IMR-90 (cell line): ENCODE measurements around the gene ZBTB40. TPM values are rescaled to one million over a fixed set of nuclear protein-coding genes. Genes with fewer than 3 reads are reported as not detected.

Experiments
- ATAC-seq: fragments of 200-7000 bp; cut with Tn5 transposase; 2 replicates; pipeline ENCODE4 v1.9.1; 2020; ENCODE audit warnings: low read depth, mild to moderate bottlenecking, moderate library complexity
- BruUV-seq: library from RNA; stranded (reverse); fragments of 400-500 nt; replicated peaks from 2 replicates; lab custom pipeline; 2021; lab: Mats Ljungman, UMichigan
- CTCF ChIA-PET: fragments of 300-600 bp; formaldehyde crosslinking; extraction: SDS; loops from one replicate; lab custom pipeline; 2021; ENCODE audit warnings: antibody characterized with exemption; lab: Yijun Ruan, JAX
- POLR2A ChIA-PET: fragments of 300-600 bp; sonication (Branson Sonifier 250); formaldehyde crosslinking; loops from one replicate; lab custom pipeline; 2022; ENCODE audit warnings: antibody characterized with exemption; ENCODE audit not compliant: unreplicated experiment; lab: Charles Lee
- DNase-seq: peaks from one replicate; pipeline ENCODE4 v3.0.0; 2013
- H2AFZ ChIP-seq: replicated peaks from 2 replicates; pipeline ENCODE3; 2013; ENCODE audit warnings: low read length, mild to moderate bottlenecking; ENCODE audit not compliant: poor library complexity
- H2AK5ac ChIP-seq: 2 replicates; pipeline ENCODE4 v1.6.1; 2013; ENCODE audit warnings: low read depth, low read length, inconsistent platforms
- H2AK9ac ChIP-seq: replicated peaks from 2 replicates; pipeline ENCODE3; 2013; ENCODE audit warnings: mild to moderate bottlenecking, low read depth, low read length, moderate library complexity; ENCODE audit not compliant: poor library complexity
- H2BK120ac ChIP-seq: 2 replicates; pipeline ENCODE4 v1.6.1; 2013; ENCODE audit warnings: low read depth, low read length, inconsistent platforms
- H2BK15ac ChIP-seq: 3 replicates; pipeline ENCODE4 v1.6.1; 2013; ENCODE audit warnings: low read depth, low read length, inconsistent platforms
- H2BK20ac ChIP-seq: 2 replicates; pipeline ENCODE4 v1.6.1; 2013; ENCODE audit warnings: low read depth, mild to moderate bottlenecking, inconsistent platforms, low read length, moderate library complexity
- H2BK5ac ChIP-seq: 2 replicates; pipeline ENCODE4 v1.6.1; 2013; ENCODE audit warnings: mild to moderate bottlenecking, low read depth, low read length, inconsistent platforms; ENCODE audit not compliant: poor library complexity, severe bottlenecking
- H3K14ac ChIP-seq: replicated peaks from 2 replicates; pipeline ENCODE4 v1.6.1; 2013; ENCODE audit warnings: low read depth, low read length, inconsistent platforms
- H3K18ac ChIP-seq: 2 replicates; pipeline ENCODE4 v1.6.1; 2013; ENCODE audit warnings: low read depth, low read length, control low read depth
- H3K23ac ChIP-seq: 2 replicates; pipeline ENCODE4 v1.6.1; 2013; ENCODE audit warnings: low read depth, low read length, inconsistent platforms
- H3K27ac ChIP-seq: 2 replicates; pipeline ENCODE4 v1.5.1; 2013; ENCODE audit warnings: mild to moderate bottlenecking, control low read depth, low read length; ENCODE audit not compliant: insufficient read depth
- H3K27me3 ChIP-seq: 2 replicates; pipeline ENCODE4 v1.6.1; 2013; ENCODE audit warnings: low read length; ENCODE audit not compliant: control insufficient read depth, insufficient read depth
- H3K36me3 ChIP-seq: 2 replicates; pipeline ENCODE4 v1.6.1; 2013; ENCODE audit warnings: low read length, mixed read lengths; ENCODE audit not compliant: control insufficient read depth, insufficient read depth
- H3K4ac ChIP-seq: 2 replicates; pipeline ENCODE4 v1.6.1; 2013; ENCODE audit warnings: low read depth, low read length, inconsistent platforms
- H3K4me1 ChIP-seq: 2 replicates; pipeline ENCODE4 v1.6.1; 2013; ENCODE audit warnings: low read length, mixed read lengths; ENCODE audit not compliant: control insufficient read depth, insufficient read depth
- H3K4me2 ChIP-seq: 2 replicates; pipeline ENCODE4 v1.6.1; 2013; ENCODE audit warnings: low read depth, mild to moderate bottlenecking, control low read depth, low read length, moderate library complexity
- H3K4me3 ChIP-seq: 2 replicates; pipeline ENCODE4 v1.5.1; 2013; ENCODE audit warnings: low read depth, mild to moderate bottlenecking, control low read depth, low read length, moderate library complexity; ENCODE audit not compliant: insufficient read depth
- H3K56ac ChIP-seq: 2 replicates; pipeline ENCODE4 v1.6.1; 2013; ENCODE audit warnings: low read length, inconsistent platforms; ENCODE audit not compliant: insufficient read depth; ENCODE audit errors: extremely low read depth
- H3K79me1 ChIP-seq, 2 experiments: 2 replicates each; pipeline ENCODE4 v1.6.1; 2013; ENCODE audit warnings: low read length in 2 of 2, inconsistent platforms in 1 of 2, low read depth in 1 of 2
- H3K9ac ChIP-seq: 2 replicates; pipeline ENCODE4 v1.6.1; 2013; ENCODE audit warnings: low read depth, low read length, control low read depth
- H3K9me1 ChIP-seq: 2 replicates; pipeline ENCODE4 v1.6.1; 2013; ENCODE audit warnings: low read length, inconsistent platforms; ENCODE audit not compliant: insufficient read depth
- H3K9me3 ChIP-seq: 2 replicates; pipeline ENCODE4 v1.6.1; 2013; ENCODE audit warnings: low read length; ENCODE audit not compliant: control insufficient read depth, insufficient read depth
- H4K20me1 ChIP-seq: 2 replicates; pipeline ENCODE4 v1.6.1; 2013; ENCODE audit warnings: low read length, inconsistent platforms; ENCODE audit not compliant: insufficient read depth
- H4K5ac ChIP-seq: 2 replicates; pipeline ENCODE4 v1.6.1; 2013; ENCODE audit warnings: mild to moderate bottlenecking, low read depth, low read length, control low read depth
- H4K8ac ChIP-seq, 2 experiments: 2 replicates each; pipeline ENCODE4 v1.6.1; 2013; ENCODE audit warnings: low read depth in 2 of 2, low read length in 2 of 2, control low read depth in 1 of 2, inconsistent platforms in 1 of 2
- H4K91ac ChIP-seq: 2 replicates; pipeline ENCODE4 v1.6.1; 2013; ENCODE audit warnings: low read depth, low read length, inconsistent platforms; ENCODE audit not compliant: insufficient read depth
- CHD1 ChIP-seq: IDR thresholded peaks from 2 replicates; pipeline ENCODE4 v1.6.1; 2012; ENCODE audit warnings: low read depth, low read length, improper control_type of control experiment
- ELK1 ChIP-seq: fragments of 150-350 bp; IDR thresholded peaks from 2 replicates; pipeline ENCODE4 v1.6.1; 2016; ENCODE audit warnings: low read depth, mild to moderate bottlenecking, low read length, moderate library complexity, borderline replicate concordance
- FOS ChIP-seq: fragments of 150-350 bp; IDR thresholded peaks from 2 replicates; pipeline ENCODE4 v1.6.1; 2016; ENCODE audit warnings: low read depth, low read length
- RFX5 ChIP-seq: IDR thresholded peaks from 2 replicates; pipeline ENCODE4 v1.8.0; 2012; ENCODE audit warnings: low read depth, mild to moderate bottlenecking, low read length, moderate library complexity
- dilution Hi-C: fragments of 300-500 bp; cut with HindIII; formaldehyde crosslinking; loops from one replicate; pipeline ENCODE4 v1.14.3; 2018; ENCODE audit warnings: low sequenced_read_pairs; ENCODE audit not compliant: unreplicated experiment
- in situ Hi-C: fragments of 300-500 bp; cut with MboI; formaldehyde crosslinking; loops from 3 replicates; pipeline ENCODE4 v1.14.3; 2019; ENCODE audit warnings: low sequenced_read_pairs, inconsistent platforms, mixed read lengths
- intact Hi-C: fragments of 100-400 bp; cut with micrococcal nuclease; formaldehyde crosslinking; loops from 2 replicates; pipeline ENCODE4 v1.10.0; 2022
- polyA plus RNA-seq, 3 experiments: library from polyadenylated mRNA; depleted of rRNA; stranded (reverse); fragments of >200 nt; gene quantifications; 2 replicates each; pipeline ENCODE4 v1.2.3, GENCODE V29; 2012; ENCODE audit warnings: low replicate concordance in 1 of 3
- total RNA-seq: library from RNA; depleted of rRNA; stranded (reverse); fragments of >200 nt; gene quantifications from 2 replicates; pipeline ENCODE4 v1.2.3, GENCODE V29; 2012

ZBTB40 gene
- total and polyA plus RNA-seq, 2 of the 4 experiments (the other 2 are of a cell fraction), result 6.0 to 9.7 TPM

- Histone ChIP-seq H4K8ac (no peak overlapping the region), H3K9me1 (no peaks in the 10 kb centered on the region), H3K56ac (no peak overlapping the region), H2AK9ac (no peak overlapping the region), H2BK20ac (no peak overlapping the region), H3K4me1 (no peaks in the 10 kb centered on the region), H2BK15ac (no peak overlapping the region), H3K27me3 (peaks cover 4% of the 10 kb centered on the region), H2BK5ac (no peak overlapping the region), H3K4me2 (no peak overlapping the region), H4K5ac (no peak overlapping the region), H2BK120ac (no peak overlapping the region), H2AFZ (no peak overlapping the region), H3K4me3 (no peak overlapping the region), H3K23ac (no peak overlapping the region), H2AK5ac (no peak overlapping the region), H3K27ac (no peak overlapping the region), H4K91ac (no peak overlapping the region), H3K9ac (no peak overlapping the region), H3K9me3 (no peaks in the 10 kb centered on the region), H3K79me1 (no peaks in the 10 kb centered on the region), H4K20me1 (no peaks in the 10 kb centered on the region), H3K4ac (no peak overlapping the region), H3K18ac (no peak overlapping the region), H3K14ac (no peak overlapping the region), H3K36me3 (no peaks in the 10 kb centered on the region)
- dilution Hi-C loops (no loop called here), in situ Hi-C loops (loop anchor here (25.0 kb wide), 1 partner anchor 505 kb away; no protein-coding TSS in a partner anchor), intact Hi-C loops (no loop called here)
- TF ChIP-seq CHD1 (no peak), ELK1 (no peak), RFX5 (no peak), FOS (no peak)
- ATAC-seq, result no peak
- CTCF ChIA-PET, result no interaction called here
- BruUV-seq, result no TSS peak
- POLR2A ChIA-PET, result no interaction called here
- no peak for DNase-seq
Measured at GRCh38 chr1:22431965-22432364, 19.7 kb upstream of the ZBTB40 start.
